Hepatocyte (in vitro differentiated cells): ENCODE measurements around the gene CACYBP.

Source experiments
- EZH2phosphoT487 ChIP-seq: fragments of 200-600 bp; sonication (generic); IDR thresholded peaks from one replicate; pipeline ENCODE4 v1.6.1; 2018; ENCODE audit warnings: antibody characterized with exemption, mild to moderate bottlenecking, low read depth, moderate library complexity; ENCODE audit not compliant: unreplicated experiment, severe bottlenecking
- TF ChIP-seq, protein P1 (sequence below): fragments of 200-600 bp; sonication (generic); IDR thresholded peaks from 2 replicates; pipeline ENCODE4 v1.5.1; 2016; ENCODE audit warnings: antibody characterized with exemption, mild to moderate bottlenecking; ENCODE audit not compliant: poor library complexity

- TF ChIP-seq, protein P1, sequence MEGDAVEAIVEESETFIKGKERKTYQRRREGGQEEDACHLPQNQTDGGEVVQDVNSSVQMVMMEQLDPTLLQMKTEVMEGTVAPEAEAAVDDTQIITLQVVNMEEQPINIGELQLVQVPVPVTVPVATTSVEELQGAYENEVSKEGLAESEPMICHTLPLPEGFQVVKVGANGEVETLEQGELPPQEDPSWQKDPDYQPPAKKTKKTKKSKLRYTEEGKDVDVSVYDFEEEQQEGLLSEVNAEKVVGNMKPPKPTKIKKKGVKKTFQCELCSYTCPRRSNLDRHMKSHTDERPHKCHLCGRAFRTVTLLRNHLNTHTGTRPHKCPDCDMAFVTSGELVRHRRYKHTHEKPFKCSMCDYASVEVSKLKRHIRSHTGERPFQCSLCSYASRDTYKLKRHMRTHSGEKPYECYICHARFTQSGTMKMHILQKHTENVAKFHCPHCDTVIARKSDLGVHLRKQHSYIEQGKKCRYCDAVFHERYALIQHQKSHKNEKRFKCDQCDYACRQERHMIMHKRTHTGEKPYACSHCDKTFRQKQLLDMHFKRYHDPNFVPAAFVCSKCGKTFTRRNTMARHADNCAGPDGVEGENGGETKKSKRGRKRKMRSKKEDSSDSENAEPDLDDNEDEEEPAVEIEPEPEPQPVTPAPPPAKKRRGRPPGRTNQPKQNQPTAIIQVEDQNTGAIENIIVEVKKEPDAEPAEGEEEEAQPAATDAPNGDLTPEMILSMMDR: no peak
- TF ChIP-seq EZH2phosphoT487: no peak
These were observed 995 bp downstream of the CACYBP start for GRCh38 chr1:175000697-175001187.
